Stomach (tissue), 4 donors: ENCODE data around the gene IL31RA.

Experiments used
- CTCF ChIP-seq, 7 experiments: fragments of 450-650 bp in 4 of 7; fragments of 200-600 bp in 3 of 7; sonication (generic) in 3 of 7; IDR thresholded peaks; one replicate each; pipeline ENCODE4 v1.5.1; 2016 to 2019; ENCODE audit warnings: antibody characterized with exemption in 7 of 7, control low read depth in 2 of 7, mild to moderate bottlenecking in 1 of 7
- EP300 ChIP-seq: sonication (generic); formaldehyde crosslinking; IDR thresholded peaks from one replicate; pipeline ENCODE4 v1.6.1; 2017; ENCODE audit warnings: antibody characterized with exemption
- POLR2A ChIP-seq, 4 donors: fragments of 450-650 bp; IDR thresholded peaks; one replicate each; pipeline ENCODE4 v1.6.1; 2016; ENCODE audit warnings: antibody characterized with exemption in 4 of 4, control low read depth in 2 of 4, mild to moderate bottlenecking in 1 of 4, moderate library complexity in 1 of 4
- POLR2AphosphoS5 ChIP-seq, 3 donors: sonication (generic); formaldehyde crosslinking; IDR thresholded peaks; one replicate each; pipeline ENCODE4 v1.6.1; 2016; ENCODE audit warnings: antibody characterized with exemption in 3 of 3

GRCh38 chr5:55895346-55895745 lies 44.2 kb downstream of the IL31RA start:
- TF ChIP-seq POLR2A (IDR thresholded peaks at IDR 0.05) = no peak
- TF ChIP-seq CTCF (IDR thresholded peaks at IDR 0.05) = no peak
- TF ChIP-seq POLR2AphosphoS5 (IDR thresholded peaks at IDR 0.05) = no peak
- no peak for TF ChIP-seq EP300
